Stimulated activated CD8-positive, alpha-beta memory T cell treated with anti-CD3 and anti-CD28 coated beads, Interleukin-15, amount 100 ng/mL, for 48 hours (primary cell): ENCODE data around the gene PLEKHN1.

Source experiments
- DNase-seq, 2 donors: peaks; one replicate each; pipeline ENCODE4 v3.0.0-alpha.2; 2020; ENCODE audit warnings: low read depth in 2 of 2

The PLEKHN1 gene

DNA sequence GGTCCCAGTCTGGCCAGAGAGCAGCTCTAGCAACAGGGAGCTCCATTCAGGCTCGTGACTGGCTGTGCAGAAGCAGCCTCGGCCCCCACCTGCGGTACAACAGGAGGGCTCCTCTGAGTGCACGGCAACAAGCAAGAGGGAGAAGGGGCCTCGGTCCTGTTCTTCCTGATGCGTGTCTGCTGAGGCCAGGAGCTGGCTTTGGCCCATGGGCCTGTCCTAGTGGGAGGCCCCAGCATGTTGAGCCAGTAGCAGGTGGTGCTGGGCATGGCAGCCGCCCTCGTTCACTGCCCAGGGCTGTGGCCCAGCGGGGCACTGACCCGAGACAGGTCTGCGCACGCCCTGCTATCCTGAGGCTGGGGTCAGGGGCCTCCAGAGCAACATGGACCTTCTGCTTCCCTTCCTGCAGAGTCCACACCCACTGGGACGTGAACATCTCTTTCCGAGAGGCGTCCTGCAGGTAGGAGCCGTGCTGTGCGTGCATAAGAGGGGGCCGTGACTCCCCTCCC is 35.6 kb upstream of the PLEKHN1 start:
- no peak for DNase-seq

DNA sequence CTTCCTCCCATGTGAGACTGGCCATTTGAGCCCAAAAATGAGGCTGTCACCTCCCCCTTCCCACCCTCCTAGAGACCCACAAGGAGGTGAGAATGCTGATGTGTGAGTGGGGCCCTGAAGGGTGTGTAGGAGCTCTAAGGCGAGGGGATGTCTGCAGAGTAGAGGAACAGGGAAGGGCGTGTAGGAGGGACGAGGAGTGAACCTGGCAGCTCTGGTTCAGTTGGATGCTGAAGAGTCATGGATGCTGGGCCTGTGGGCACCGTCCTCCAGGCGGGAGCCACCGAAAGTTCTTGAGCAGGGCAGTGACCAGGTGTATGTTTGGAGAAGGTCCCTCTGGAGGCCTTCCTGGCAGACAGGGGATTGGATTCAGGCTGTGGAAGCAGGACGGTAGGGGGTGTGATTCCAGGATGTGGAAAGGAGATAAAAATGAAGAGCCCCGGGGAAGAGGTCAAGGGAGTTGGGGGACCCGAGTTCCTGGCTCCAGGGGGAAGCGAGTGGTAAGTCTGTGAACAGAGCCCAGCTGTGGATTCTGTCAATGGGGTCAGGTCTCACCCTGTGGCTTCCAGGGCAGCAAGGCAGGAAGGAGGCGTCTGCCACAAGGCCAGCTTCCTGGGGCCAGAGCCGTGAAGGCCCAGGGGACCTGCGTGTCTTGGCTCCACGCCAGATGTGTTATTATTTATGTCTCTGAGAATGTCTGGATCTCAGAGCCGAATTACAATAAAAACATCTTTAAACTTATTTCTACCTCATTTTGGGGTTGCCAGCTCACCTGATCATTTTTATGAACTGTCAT is 34.7 kb upstream of the PLEKHN1 start:
- DNase-seq, result no peak

DNA sequence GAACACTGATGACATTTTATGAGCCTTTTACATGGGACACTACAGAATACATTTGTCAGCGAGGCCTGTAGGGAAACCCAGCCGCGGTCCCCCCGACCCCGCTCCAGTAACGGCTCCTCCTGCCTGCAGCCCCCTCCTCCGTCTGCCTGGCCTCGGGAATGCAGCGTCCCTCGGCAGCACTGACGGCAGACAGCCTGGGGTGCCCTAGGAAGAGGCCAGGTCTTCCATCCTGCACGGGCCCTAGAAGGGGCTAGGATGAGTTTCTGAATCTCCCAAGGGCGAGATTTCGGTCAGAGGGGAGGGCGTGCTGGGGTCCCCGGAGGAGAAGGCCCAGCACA is 34.1 kb upstream of the PLEKHN1 start:
- DNase-seq, result no peak

DNA sequence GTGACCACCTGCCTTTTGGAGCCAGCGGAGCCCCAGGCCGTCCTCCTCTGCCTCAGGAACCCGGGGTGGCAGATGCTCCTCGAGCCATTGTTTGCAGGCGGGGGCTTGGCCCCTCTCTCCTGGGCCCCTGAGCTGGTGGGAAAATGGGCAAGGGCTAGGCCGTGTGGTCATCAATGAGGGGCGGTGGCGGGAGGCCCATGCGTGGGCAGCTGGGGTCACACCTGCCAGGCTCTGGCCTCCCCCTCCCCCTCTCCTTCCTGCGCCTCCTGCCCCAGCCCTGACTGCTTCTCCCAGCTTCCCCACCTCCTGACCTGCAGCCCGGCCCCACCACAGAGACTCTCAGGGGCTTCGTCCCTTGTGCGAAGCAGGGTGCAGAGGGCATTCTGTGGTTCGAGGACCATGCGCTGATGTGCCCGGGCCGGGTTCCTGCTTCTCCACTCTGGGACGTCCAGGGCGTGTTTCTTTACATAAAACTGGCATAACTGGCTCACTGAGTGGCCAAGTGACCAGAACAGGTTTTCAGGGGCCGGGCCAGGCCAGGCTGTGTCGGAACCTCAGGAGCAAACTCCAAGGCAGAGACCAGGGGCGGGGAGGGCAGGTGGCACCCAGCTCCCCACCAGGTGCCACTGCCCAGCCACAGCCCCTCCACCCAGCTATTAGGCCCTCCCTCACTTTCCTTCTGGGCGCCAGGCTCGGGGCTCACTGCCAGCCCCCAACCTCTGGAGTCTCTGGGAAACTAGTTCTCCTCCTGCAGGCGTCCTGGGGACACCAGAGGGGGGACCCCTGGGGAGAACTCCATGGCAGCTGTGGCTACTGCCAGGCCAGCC is 33.3 kb upstream of the PLEKHN1 start:
- DNase-seq, result no peak

DNA sequence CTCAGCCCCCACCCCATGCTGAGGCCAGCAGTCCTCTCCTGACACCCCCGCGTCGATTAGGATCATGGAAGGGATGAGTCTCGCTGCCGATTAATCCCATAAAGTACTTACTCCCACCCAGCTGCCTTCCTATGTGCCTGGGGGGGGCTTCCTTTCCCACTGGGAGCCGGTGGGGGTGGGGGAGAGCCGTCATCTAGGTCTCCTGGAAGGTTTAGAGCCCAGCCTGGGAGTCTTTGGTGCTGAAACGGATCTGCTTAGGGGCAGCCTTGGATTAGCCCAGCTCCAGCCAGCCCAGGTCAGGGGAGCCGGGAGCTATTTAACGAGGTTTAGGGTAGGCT is 32.7 kb upstream of the PLEKHN1 start:
- no peak for DNase-seq

DNA sequence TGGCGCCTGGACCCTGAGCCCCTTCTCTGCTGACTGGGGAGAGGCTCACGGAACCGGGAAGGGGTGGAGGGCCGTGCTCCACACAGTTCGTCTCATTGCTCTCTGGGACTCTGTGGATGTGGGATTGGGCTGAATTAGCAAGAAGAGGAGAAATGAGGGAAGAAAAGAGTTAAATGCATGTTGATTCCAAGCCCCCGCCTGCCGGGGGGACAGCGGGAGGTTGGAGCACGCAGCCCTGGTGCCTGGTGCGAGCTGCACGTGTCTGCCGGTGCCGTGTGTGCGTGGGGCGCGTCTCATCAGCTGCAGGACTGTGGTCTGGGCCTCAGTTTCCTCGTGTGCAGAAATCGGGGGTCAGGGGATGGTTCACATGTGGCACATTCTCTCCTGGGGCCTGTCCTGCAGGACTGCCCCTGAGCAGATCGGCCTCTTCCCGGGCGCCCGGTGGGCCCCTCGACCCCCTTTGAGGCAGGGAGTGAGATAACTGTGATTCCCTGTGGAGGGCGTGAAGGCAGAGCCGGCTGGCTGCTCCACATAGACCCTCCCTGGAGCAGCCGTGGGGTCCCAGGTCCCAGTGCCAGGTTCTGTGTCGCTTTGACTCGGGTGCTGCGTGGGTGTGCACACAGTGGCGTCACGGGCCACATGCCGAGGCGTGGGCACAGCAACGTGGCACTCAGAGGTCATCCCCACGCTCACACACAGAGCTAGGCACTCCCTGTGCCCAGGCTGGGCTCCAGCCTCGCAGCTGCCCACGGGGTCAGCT is 31.1 kb upstream of the PLEKHN1 start:
- no peak for DNase-seq

DNA sequence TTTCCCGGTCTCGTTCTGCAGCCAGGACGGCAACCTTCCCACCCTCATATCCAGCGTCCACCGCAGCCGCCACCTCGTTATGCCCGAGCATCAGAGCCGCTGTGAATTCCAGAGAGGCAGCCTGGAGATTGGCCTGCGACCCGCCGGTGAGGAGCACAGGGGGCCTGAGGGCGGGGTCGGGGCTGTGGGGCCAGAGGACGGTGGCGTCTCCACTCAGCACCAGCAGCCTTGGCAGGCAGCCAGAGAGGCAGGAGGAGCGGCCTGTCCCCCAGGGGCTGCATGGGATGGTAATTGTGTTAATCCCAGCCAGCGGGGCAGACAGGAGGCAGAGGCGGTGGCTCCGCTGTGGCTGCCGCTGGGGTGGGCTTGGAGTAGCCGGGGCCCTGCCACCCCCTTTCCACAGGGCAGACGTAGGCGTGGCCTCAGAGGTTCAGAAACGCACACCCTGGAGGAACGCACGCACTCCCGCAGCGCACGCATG is 30.5 kb upstream of the PLEKHN1 start:
- no peak for DNase-seq

DNA sequence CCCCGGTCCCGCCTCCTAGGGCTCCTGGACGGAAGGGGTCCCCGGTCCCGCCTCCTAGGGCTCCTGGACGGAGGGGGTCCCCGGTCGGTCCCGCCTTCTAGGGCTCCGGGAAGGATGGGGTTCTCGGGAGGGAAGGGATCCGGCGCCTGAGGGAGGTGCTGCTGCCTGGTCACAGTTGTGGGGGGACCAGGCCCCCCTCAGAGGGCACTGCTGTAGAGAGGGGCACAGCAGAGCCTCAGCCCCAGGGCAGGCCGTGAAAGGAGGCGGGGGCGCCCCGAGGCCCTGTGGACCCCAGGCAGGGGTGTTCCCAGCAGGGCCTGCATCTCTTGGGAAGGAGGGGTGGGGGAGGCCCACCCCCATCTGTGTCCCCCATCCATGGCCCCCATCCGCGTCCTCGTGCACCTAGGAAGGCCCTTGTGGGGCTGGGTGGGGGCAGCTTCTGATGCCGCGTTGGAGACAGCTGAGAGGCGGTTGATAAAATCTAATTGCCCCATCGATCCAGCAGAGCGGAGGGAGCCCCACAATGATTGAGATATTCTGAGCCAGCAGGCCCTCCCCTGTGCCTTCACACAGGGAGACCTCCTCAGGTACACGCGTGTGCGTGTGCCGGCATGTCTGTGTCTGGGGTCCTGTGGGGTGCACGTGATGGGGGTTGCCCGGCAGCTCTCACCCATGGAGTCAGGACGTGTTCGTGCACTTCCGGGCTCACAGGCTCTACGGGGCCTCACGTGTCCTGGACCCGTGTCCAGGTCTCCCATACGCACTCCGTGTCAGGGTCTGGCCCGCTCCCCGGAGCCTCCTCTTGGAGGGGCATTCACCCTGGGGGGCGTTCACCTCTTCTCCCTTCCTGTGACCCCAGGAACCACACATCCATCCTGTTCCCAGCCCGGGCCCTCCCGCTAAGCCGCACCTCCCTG is 29.7 kb upstream of the PLEKHN1 start:
- DNase-seq, result no peak

DNA sequence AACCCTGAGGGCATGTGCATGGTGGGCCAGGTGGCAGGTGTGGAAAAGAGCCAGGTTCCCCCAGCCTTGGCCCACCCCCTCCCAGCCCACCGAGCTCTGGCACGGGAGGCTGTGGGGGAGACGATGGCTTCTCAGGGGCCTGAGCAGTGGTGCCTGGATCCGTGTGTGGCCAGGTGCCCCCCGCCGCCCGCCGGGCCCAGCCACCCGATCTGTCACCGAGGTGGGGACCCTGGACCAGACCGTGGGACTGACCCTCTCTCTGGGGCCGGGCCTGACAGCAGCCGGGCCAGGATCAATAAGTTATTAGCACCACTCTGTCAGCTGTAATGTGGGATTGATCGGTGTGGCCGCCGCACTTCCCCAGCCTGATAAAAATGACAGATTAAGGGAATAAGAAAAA is 28.8 kb upstream of the PLEKHN1 start:
- no peak for DNase-seq

DNA sequence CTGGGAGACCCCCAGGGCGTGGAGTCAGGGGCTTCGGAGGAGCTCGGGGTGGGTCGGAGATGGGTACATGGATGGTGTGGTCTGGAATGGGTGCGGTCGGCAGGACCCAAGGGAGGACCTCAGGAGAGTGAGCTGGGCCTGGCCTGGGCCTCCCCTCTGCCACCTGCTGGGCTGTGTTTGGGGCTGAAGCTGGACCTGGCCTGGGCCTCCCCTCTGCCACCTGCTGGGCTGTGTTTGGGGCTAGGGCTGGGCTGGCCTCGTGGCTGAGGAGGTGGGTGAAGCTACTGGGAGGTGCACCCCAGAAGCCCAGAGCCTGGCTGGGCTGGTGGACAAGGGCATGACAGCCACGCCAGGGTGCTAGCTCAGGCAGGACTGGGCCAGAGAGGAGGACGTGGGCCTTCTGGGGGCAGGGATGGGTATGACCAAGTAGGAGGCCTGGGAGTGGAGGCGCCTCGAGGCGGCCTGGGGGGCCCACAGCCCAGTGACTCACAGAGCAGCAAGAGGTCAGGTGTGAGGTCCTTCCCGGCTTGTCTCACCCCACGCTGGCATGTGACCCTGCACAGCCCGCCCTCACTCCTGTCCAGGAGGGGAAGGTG is 28.1 kb upstream of the PLEKHN1 start:
- no peak for DNase-seq

DNA sequence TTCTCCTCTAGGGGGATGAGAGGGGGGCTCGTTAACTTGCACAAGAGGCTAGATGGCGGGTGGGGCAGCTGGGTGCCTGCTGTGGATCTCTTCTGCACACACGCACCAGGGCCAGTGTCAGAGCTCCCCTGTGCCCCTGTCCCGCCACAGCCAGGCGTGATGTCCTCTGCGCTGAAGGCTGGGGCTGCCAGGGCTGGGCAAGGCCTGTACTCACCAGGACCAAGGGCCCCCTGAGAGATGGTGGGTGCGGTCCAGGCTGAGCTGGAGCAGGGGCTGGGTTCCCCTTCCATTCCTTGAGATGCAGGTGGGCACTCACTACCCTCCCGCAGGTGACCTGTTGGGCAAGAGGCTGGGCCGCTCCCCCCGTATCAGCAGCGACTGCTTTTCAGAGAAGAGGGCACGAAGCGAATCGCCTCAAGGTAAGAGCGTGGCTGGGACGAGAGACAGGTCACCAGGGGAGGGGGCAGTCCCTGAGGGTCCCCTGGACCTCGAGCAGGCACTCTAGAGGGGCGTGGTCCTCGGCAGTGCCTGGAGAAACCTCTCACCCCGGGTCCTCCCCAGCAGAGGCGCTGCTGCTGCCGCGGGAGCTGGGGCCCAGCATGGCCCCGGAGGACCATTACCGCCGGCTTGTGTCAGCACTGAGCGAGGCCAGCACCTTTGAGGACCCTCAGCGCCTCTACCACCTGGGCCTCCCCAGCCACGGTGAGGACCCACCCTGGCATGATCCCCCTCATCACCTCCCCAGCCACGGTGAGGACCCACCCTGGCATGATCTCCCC is 27.4 kb upstream of the PLEKHN1 start:
- DNase-seq, result no peak

DNA sequence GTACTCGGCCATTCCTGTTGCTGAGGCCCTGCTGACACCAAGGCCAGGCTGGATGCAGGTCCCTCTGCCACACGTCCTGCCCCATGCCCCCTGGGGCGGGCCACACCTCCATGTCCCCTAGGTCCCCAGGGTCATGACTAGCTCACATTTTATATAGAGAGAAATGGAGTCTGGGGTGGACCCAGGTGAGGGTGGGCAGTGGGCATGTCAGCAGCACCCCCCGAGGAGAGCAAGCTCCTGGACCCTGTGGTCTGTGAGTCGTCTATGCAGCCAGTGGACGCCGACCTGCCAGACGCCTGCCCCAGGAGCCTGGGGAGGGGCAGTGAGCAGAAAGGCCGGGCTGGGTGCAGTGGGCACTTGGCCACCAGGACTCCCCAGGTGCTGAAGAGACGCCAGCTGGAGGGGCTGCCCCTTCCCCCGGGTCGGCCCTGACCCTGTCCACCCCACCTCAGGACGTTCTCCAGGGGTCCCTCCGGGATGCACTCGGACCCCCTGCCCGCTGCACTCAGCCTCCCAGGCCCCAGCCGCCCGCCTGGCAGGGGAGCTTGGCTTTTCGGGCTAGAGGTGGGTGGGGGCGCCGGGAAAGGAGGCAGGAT is 26.7 kb upstream of the PLEKHN1 start:
- DNase-seq, result no peak

DNA sequence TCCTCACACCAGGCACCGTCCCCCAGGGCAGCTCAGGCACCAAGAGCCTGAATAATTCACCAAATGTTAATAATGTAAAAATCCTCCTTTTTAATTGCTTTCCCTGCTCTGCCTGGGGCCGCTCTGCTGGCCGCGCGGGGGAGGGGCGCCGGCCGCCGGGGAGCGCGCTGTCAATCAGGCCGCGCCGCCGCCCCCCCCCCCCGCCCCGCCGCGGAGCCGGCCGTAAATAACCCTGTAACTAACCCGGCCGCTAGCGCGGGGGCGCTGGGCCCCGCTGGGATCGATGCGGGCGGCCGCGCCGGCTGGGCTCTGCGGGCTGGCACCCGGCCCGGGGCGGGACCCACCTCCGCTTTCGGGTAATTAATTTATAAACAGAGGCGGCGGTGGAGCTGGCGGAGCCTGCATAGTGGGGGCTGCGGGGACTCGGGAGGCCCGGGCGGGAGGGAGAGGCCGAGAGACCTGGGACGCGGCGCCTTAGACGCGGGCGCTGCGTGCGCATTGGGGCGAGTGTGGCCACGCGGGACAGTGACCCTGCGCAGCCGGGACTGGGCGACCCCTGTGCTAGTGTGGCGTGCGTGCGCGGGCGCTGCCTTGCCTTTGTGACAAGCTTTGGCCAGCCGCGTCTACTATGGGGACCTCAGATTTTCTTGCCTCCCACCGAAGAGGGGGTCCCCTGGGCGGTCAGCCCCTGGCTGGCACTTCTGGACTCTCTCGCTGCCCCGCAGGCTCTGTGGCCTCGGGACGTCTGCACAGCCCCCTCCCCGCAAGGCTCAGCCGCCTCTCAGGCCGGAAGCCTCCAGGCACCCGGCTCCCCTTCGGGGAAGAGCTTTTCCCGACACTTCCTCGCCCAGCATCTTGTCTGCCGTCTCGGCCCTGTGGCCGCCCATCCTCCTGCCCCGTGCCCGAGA is 25.9 kb upstream of the PLEKHN1 start:
- DNase-seq, result no peak

DNA sequence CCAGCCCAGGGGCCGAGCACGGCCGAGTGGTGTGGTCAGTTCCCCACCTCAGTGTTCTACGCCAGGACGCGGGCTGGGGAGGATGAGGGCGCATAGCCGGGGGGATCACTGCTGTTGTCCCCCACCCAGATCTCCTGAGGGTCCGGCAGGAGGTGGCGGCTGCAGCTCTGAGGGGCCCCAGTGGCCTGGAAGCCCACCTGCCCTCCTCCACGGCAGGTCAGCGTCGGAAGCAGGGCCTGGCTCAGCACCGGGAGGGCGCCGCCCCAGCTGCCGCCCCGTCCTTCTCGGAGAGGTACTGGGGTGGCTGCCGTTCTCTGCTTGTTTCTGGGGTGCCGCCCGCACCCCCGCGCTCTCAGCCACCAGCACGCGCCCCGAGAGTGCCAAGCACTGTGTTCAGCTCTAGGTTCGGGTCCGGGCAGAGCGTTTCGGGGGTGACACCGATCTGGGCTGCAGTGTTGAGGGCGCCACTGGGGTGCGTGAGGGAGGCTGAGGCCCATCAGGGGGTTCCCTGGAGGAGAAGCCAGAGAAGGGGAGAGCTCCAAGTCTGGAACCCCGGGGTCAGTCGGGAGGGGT is 25.2 kb upstream of the PLEKHN1 start:
- DNase-seq, result no peak

DNA sequence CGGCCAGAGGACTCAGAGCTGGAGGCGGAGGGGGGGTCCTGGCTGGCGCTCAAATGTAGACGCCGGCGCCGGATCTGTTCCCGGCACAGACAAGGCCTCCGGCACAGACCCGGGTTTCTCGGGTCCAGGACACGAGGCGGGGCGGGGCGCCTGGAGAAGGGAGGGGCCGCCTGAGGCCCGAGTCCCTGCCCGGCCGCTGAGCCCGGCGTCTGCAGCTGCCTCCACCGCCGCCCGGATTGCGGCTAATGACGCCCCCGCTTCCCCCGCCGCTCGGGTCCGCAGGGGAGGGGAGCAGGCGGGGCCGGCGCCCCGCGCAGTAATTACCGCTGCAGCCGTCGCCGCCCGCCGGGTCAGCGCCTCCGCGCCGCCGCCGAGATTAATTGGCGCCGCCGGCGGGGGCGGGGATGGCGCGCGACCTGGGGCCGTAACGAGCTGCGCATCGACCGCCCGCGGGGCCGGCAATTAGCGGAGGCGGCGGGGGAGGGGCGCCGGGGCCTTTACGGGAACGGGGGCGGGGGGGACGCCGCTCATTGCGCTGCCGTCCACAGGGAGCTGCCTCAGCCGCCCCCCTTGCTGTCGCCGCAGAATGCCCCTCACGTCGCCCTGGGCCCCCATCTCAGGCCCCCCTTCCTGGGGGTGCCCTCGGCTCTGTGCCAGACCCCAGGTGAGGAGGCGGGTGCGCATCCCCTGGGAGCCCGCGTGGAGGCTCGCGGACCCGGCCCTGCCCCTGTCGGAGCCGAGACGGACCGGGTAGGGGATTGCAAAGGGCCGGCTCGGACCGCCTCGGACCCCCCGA is 24.5 kb upstream of the PLEKHN1 start:
- DNase-seq, result no peak

DNA sequence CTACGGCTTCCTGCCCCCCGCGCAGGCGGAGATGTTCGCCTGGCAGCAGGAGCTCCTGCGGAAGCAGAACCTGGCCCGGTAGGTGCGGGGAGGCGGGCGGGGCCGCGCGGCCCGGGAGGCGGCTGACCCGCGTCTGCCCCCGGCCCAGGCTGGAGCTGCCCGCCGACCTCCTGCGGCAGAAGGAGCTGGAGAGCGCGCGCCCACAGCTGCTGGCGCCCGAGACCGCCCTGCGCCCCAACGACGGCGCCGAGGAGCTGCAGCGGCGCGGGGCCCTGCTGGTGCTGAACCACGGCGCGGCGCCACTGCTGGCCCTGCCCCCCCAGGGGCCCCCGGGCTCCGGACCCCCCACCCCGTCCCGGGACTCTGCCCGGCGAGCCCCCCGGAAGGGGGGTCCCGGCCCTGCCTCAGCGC is 23.9 kb upstream of the PLEKHN1 start:
- DNase-seq, result no peak

DNA sequence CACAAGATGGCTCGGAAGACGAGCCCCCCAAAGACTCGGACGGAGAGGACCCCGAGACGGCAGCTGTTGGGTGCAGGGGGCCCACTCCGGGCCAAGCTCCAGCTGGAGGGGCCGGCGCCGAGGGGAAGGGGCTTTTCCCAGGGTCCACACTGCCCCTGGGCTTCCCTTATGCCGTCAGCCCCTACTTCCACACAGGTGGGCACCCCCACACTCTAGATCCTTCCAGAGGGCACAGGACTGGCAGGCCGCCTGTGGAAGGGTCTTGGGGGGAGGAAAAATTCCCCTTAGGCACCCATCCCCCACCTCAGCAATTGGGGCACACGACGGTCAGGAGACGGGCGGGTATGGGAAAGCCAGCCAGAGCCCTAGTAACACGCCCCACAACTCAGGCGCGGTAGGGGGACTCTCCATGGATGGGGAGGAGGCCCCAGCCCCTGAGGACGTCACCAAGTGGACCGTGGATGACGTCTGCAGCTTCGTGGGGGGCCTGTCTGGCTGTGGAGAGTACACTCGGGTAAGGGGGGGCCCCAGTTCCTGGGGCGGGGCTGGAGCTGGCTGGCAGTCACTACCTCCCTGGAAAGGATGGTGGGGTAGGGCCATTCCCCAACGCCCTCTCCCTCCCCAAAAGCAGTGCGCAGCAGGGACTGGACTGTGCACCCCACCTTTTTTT is 23.3 kb upstream of the PLEKHN1 start:
- DNase-seq, result no peak
